Stimulated activated CD8-positive, alpha-beta memory T cell treated with anti-CD3 and anti-CD28 coated beads, Interleukin-7, amount 100 ng/mL, for 48 hours (primary cell): ENCODE measurements around the gene CDKAL1.

Experiments used
- DNase-seq, 2 donors: peaks; one replicate each; pipeline ENCODE4 v3.0.0-alpha.2; 2020; ENCODE audit warnings: low read depth in 1 of 2; ENCODE audit errors: extremely low read depth in 1 of 2

Gene CDKAL1

DNA sequence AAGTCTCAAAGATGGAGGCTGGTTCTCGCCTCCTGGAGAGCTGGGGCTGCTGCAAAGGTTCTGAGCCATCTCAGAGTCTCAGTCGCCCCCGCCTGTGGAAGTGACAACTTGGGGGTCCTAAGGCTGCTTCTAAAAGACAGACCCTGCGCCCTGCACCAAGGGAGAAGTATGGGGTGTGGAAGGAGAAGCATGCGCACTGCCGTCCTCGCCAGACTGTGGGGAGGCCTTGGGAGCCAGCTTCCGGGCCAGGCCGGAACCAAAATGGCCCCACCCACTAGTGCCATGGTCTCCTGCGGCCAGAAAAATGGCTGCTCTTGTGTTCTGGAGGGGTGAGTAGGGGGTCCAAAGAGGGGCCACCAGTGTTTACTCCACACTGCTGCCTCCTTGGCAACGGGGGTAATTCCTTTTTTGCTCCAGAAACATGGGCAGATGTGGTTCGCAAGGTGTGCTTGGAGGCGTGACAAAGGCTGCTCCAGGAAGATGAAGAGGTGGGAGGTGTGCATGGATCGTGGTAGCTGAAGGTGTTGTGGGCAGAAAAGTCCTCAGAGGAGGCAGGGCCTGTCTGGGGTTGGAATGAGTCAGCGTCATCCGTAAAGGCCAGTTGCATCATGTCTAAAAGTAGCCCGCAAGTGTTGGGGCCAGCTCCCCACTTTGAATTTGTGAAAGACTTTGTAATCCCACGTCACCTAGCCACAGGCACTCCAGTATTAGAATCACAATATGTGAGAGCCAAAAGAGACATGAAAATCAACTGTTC lies 729.5 kb downstream of the CDKAL1 start:
- DNase-seq = peak; percentile 15 to 19

DNA sequence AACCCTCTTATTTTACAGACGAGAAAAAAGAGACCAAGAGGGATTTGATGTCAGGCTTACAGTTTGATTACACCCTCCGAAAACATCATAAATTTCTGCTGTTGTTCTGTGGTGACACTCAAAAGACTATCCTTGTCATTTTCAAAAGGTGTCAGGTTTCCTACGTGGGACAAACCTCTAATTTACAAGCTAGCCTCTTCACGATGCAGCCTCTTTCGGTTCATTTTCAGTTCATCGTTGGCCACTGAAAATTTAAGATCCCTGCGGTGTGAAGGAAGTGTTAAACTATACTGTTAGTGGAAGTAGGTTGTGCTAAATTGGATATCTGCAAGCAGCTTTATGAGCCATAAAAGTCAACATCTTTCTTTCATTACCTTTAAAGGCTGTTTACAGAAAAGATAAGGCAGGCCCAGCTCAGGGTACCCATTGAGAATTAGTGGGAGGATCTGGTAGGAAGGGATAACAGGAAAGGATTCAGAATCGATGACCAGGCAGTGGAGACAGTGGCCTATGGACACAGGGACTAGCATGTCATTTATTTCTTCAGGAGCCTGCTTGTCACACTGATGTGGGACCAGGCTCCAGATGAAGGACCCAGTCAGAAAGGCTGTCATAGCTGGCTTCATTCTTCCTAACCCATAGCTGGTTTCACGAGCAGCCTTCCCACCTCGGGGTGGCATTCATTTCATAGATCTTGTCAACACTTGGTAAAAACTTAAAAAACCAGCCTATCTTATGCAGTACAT lies 730.2 kb downstream of the CDKAL1 start:
- peak in 1 of 2 donors; percentile 9 for DNase-seq

DNA sequence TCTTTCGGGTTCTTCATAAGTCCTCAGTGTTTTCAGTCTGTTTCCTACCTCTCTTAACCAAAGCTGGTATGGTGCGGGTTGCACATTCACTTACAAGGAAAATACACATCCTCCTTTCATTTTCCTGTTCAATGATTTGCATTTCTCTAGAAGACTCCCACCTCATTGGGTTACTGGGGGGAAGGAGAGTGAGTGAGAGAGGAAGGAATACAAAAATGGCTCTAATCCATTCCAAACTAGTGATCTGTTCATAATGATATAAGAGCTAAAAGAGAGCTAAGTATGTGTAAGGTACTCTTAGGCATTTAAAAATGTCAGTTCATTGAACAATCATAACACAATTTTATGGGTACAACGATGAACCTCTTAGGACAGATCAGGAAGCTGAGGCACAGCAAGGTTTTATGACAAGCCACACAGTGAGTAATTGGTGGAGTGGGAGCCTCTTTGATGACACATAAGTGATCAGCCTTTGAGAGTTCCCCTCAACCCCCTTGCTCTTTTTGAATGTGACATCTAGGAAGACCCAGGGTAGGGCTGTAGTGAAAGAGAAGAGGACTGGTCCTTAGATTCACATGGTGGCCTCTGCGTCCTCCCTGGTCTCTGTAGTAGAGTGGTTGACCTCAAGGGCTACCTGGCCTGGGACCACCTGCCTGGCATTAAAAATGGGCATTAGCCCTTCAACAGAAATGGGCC lies 730.9 kb downstream of the CDKAL1 start:
- peak in 1 of 2 donors; percentile 15 for DNase-seq

DNA sequence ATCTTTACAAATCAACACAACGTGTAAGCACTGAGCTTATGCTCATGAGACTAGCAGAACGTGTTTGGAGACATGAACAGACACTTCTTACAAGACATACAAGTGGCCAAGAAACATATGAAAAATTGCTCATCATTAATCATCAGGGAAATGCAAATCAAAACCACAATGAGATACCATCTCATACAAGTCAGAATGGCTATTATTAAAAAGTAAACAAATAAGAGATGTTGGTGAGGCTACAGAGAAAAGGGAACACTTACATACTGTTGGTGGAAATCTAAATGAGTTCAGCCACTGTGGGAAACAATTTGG lies 731.4 kb downstream of the CDKAL1 start:
- no peak for DNase-seq

DNA sequence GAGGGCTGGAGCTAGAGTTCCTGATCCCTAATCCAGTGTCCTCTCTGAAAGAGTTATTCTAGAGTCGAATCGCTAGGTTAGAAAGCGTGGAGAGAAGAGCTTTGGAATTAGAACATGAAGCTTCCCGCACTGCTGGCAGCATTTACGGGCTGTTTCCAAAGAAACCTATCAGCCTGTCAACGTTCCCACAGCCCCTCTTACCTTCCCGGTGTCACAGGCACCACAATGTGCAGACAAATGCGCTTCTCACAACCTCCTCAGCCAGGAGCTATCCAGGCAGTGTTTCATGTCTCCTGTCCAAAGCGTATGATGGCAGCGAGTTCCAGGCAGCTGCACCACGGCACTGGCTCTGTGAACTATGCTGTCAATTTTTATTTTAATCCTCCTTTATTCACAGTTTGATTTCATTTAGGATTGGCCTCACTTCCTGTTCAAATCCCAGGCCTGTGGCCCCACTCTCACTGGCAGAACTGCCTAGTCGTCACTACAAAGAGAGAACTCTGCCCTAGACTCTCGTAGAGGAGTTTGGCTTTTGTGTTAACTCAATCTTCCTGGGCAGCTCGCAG lies 736.5 kb downstream of the CDKAL1 start:
- DNase-seq = no peak

DNA sequence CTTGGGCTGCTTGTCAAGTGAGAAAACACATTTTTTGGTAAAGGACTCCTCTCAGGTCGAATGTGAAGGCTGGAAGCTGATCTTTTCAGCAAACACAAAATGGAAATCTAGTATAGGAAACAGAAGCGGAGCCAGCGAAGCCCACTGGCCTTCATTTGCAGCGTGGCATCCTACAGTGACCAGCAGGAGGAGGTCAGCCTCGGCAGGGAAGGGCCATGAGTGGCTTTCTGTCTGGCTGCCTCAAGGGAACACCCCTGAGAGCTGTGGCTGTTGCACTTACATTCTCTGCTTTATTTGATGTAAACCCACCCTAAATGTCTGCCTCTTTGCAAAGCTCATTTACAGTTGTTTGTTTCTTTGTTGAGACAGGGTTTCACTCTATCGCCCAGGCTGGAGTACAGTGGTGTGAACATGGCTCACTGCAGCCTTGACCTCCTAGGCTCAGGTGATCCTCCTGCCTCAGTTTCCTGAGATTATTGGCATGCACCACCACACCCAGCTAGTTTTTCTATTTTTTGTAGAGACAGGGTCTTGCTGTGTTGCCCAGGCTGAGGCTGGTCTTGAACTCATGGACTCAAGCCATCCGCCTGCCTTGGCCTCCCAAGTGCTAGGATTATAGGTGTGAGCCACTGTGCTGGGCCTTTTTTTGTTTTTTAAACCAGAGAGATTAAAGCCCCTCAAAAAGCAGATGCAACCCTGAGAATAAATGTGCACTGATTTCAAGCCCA lies 737.3 kb downstream of the CDKAL1 start:
- no peak for DNase-seq

DNA sequence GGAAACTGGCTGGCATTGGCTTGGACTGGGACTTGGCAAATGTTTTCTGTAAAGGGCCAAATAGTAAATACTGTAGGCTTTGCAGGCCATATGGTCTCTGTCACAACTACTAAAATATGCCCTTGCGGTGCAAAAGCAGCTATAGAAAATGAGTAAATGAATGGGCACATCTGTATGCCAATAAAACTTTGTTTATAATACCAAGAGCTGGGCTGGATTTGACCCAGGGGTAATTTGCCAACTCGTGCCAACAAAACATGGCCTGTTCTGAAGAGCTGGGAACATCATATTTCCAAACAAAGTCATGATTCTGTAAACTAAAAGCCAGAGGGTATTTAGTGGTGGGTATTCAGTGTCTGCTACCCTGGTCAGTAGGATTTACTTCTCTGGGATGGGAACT lies 739.2 kb downstream of the CDKAL1 start:
- no peak for DNase-seq

DNA sequence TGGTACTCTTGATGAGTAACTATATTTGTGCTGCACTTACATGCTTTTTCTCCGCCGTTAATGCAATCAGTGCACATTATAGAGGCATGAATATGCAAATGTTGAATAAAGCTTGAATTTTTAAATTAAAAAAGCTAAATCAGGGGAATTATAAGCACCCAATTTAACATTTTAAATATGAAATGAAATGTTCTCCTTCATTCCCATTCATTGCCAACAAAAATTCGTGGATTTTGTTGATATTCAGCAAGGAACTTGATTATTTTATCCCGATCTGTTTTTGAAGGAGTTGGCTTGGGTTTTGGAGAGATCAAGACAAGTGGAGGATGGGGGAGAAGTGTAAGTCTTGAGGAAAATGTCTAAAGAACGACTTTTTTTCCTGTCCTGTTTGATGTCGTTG lies 740.6 kb downstream of the CDKAL1 start:
- no peak for DNase-seq

DNA sequence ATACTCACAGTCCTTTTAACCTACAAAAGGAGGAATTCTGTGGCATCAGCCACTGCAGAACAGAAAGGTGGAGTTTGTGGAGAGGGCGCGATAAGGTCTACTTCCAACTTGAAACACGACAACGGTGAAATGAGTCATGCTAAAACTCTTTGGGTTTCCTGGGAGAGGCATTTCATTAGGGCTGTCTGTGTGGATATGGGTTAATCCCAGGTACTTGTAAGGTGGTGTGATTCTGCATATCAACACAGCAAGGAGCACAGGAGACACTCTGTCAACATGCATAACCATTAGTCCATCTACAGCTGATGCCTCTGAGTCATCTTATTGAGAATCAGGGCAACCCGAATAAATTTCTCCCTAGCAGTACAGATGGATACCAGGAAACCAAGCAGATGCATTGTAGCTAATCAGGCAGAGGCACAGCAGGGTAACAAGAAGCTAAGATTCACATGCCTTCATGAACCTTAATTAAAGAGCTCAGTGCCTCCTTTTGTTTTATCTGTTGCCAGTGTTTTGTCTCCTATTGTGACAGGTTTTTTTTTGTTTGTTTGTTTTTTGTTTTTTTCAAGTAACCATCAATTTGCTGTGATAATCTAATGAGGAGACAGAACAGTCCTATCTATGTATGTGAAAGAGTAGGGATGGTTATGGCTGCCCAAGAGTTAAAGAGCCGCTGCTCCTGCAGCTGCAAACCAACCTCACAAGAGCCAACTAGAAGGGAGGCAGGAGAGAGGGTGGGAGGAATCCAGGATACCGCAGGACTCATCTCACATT lies 743.5 kb downstream of the CDKAL1 start:
- no peak for DNase-seq

DNA sequence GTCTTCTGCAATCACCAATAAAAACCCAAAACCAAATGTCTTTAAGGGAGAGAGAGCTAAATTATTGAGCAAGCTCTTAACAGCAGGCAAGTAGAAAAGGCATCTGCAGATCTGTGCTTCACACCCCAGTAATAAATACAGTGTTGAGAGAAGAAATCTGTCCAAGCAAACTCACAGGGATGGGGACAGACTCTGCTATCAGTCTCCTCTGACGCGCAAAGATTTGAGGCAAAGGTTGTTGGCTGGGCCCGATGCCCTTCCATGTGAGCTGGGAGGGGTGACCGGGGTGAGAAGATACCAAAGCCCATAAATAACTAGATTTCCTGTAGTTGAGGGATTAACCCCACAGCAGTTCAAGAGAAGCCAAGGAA lies 744.1 kb downstream of the CDKAL1 start:
- DNase-seq = no peak

DNA sequence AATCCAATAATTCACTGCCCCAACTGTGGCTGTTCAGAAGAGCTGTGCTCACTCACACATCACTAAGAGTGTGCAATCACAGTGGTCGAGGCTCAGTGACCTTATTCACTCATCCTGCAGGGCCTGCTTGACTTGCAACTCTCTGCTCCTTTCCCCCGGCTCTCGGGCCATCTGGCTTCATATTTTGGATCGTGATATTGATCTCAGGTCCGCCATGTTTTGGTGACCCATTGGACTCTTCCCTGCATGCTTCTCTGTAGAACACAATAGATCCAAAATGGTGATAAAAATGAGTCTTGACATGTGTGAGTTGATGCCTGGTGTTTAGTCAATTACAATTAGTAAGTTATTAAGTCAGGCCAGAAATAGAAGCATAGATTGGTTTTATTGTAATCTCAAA lies 745.4 kb downstream of the CDKAL1 start:
- no peak for DNase-seq

DNA sequence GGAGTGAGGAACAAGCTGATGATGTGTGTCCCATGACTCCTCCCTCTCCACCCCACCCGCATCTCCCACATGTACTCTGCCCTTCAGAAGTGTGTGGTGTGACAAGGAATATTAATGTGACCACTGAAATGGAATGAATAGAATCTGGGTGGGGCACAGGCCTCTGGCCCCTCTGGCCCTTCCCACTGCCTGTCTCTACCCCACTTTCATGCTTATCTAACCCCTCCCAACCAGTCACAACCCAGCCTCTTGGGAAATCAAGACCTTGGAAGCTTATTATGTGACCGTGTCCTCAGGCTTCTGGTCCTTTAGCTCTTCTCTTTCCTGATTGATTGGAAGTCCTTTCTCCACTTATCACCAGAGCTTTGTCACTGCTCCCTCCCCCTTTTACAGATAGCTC lies 747.1 kb downstream of the CDKAL1 start:
- DNase-seq = no peak
